SK-N-SH (cell line): Measurements from ENCODE around the gene C3orf52. TPM values are rescaled to one million over a fixed set of nuclear protein-coding genes. Genes with fewer than 3 reads are reported as not detected.

ENCODE experiments used
- CTCF ChIA-PET: fragments of 300-600, 350-600 bp; formaldehyde crosslinking; extraction: SDS; loops from one replicate; lab custom pipeline; 2021; lab: Yijun Ruan, JAX
- POLR2A ChIA-PET: fragments of 350-600 bp; sonication (Branson Sonifier 250); formaldehyde crosslinking; extraction: SDS; loops from one replicate; lab custom pipeline; 2020; ENCODE audit warnings: antibody characterized with exemption, inconsistent platforms; lab: Yijun Ruan, JAX
- DNase-seq: peaks from one replicate; pipeline ENCODE4 v3.0.0; 2012
- H2AFZ ChIP-seq: fragments of 200-600 bp; sonication (generic); 2 replicates; pipeline ENCODE4 v1.8.1; 2016; ENCODE audit warnings: antibody characterized with exemption, mild to moderate bottlenecking, low read depth
- H3F3A ChIP-seq: fragments of 200-600 bp; sonication (generic); replicated peaks from 2 replicates; pipeline ENCODE3; 2016; ENCODE audit warnings: antibody characterized with exemption, mild to moderate bottlenecking; ENCODE audit not compliant: insufficient read depth
- H3K27ac ChIP-seq, 2 experiments: fragments of 200-500 bp in 1 of 2; fragments of 200-600 bp in 1 of 2; sonication (Bioruptor generic) in 1 of 2; sonication (generic), shearing (Covaris generic) in 1 of 2; 2 replicates each; pipeline versions ENCODE4 v1.5.1 to v1.6.1; 2014 to 2016; ENCODE audit warnings: low read depth in 2 of 2, inconsistent platforms in 1 of 2, low read length in 1 of 2, mild to moderate bottlenecking in 1 of 2, mixed read lengths in 1 of 2
- H3K27me3 ChIP-seq: fragments of 200-600 bp; sonication (generic), shearing (Covaris generic); 2 replicates; pipeline ENCODE4 v1.6.1; 2016; ENCODE audit warnings: mixed run types; ENCODE audit not compliant: insufficient read depth
- H3K36me3 ChIP-seq, 2 experiments: fragments of 200-500 bp in 1 of 2; fragments of 200-600 bp in 1 of 2; sonication (Bioruptor generic) in 1 of 2; sonication (generic) in 1 of 2; replicated peaks in 1 of 2; 2 replicates each; pipeline versions ENCODE3 to v1.5.1; 2014 to 2016; ENCODE audit warnings: low read length in 1 of 2, mild to moderate bottlenecking in 1 of 2; ENCODE audit not compliant: insufficient read depth in 2 of 2, control insufficient read depth in 1 of 2
- H3K4me1 ChIP-seq, 2 experiments: fragments of 200-500 bp in 1 of 2; fragments of 200-600 bp in 1 of 2; sonication (Bioruptor generic) in 1 of 2; sonication (generic), shearing (Covaris generic) in 1 of 2; 2 replicates each; pipeline versions ENCODE4 v1.5.1 to v1.6.1; 2014 to 2016; ENCODE audit warnings: low read depth in 1 of 2, low read length in 1 of 2, mixed run types in 1 of 2; ENCODE audit not compliant: insufficient read depth in 2 of 2, control insufficient read depth in 1 of 2
- H3K4me2 ChIP-seq: fragments of 200-600 bp; sonication (generic), shearing (Covaris generic); 2 replicates; pipeline ENCODE4 v1.6.1; 2017; ENCODE audit warnings: mixed run types
- H3K4me3 ChIP-seq, 2 experiments: fragments of 200-500 bp in 1 of 2; fragments of 200-600 bp in 1 of 2; sonication (Bioruptor generic) in 1 of 2; sonication (generic), shearing (Covaris generic) in 1 of 2; 2 replicates each; pipeline versions ENCODE4 v1.5.1 to v1.8.1; 2014 to 2016; ENCODE audit warnings: low read depth in 2 of 2, inconsistent platforms in 1 of 2, low read length in 1 of 2, mild to moderate bottlenecking in 1 of 2, mixed read lengths in 1 of 2, moderate library complexity in 1 of 2
- H3K79me2 ChIP-seq: fragments of 200-600 bp; sonication (generic); 2 replicates; pipeline ENCODE4 v1.8.1; 2017; ENCODE audit warnings: mild to moderate bottlenecking; ENCODE audit not compliant: insufficient read depth
- H3K9ac ChIP-seq: fragments of 200-600 bp; sonication (generic); 2 replicates; pipeline ENCODE4 v1.6.1; 2017; ENCODE audit warnings: mixed run types
- H3K9me2 ChIP-seq: fragments of 200-600 bp; sonication (generic); 2 replicates; pipeline ENCODE4 v1.6.1; 2017; ENCODE audit warnings: mixed run types
- H3K9me3 ChIP-seq: fragments of 200-600 bp; sonication (generic); 2 replicates; pipeline ENCODE4 v1.6.1; 2017; ENCODE audit warnings: mixed run types, mild to moderate bottlenecking, moderate library complexity
- H4K20me1 ChIP-seq: fragments of 200-600 bp; sonication (generic); 2 replicates; pipeline ENCODE4 v1.6.1; 2017; ENCODE audit warnings: mild to moderate bottlenecking, mixed run types; ENCODE audit not compliant: insufficient read depth
- CHD2 ChIP-seq: fragments of 150-350 bp; IDR thresholded peaks from 2 replicates; pipeline ENCODE4 v1.6.1; 2018; ENCODE audit warnings: low read length; ENCODE audit not compliant: partially characterized antibody
- ELF1 ChIP-seq: IDR thresholded peaks from 2 replicates; pipeline ENCODE4 v1.4.0; 2012
- EP300 ChIP-seq, 2 experiments: IDR thresholded peaks; 2 replicates each; pipeline versions ENCODE4 v1.4.0 to v1.6.1; 2012; ENCODE audit warnings: borderline replicate concordance in 1 of 2, low read depth in 1 of 2, low read length in 1 of 2
- EZH2phosphoT487 ChIP-seq: fragments of 200-600 bp; sonication (generic); IDR thresholded peaks from 2 replicates; pipeline ENCODE4 v1.6.1; 2017; ENCODE audit warnings: low read depth, mixed run types, mild to moderate bottlenecking, antibody characterized with exemption, moderate library complexity, borderline replicate concordance
- FOXJ3 ChIP-seq: sonication (generic); formaldehyde crosslinking; IDR thresholded peaks from 2 replicates; pipeline ENCODE4 v1.5.1; 2020; ENCODE audit warnings: mild to moderate bottlenecking, missing genetic modification reagents
- FOXM1 ChIP-seq: IDR thresholded peaks from 2 replicates; pipeline ENCODE4 v1.4.0; 2012; ENCODE audit warnings: low read depth, mild to moderate bottlenecking
- GABPA ChIP-seq: IDR thresholded peaks from 2 replicates; pipeline ENCODE4 v1.4.0; 2012; ENCODE audit warnings: low read depth, mild to moderate bottlenecking
- GATA2 ChIP-seq: sonication (generic); formaldehyde crosslinking; IDR thresholded peaks from 2 replicates; pipeline ENCODE4 v1.5.0; 2020; ENCODE audit warnings: mild to moderate bottlenecking, missing genetic modification reagents
- IRF3 ChIP-seq: fragments of 150-350 bp; IDR thresholded peaks from 2 replicates; pipeline ENCODE4 v1.6.1; 2016; ENCODE audit warnings: mild to moderate bottlenecking, low read depth, low read length
- JUND ChIP-seq: IDR thresholded peaks from 2 replicates; pipeline ENCODE4 v1.4.0; 2012
- MAX ChIP-seq: IDR thresholded peaks from 2 replicates; pipeline ENCODE4 v1.4.0; 2012; ENCODE audit warnings: low read depth
- MEF2A ChIP-seq: IDR thresholded peaks from 2 replicates; pipeline ENCODE4 v1.4.0; 2012; ENCODE audit warnings: low read depth, borderline replicate concordance
- MXI1 ChIP-seq: IDR thresholded peaks from 2 replicates; pipeline ENCODE4 v1.6.1; 2012; ENCODE audit warnings: mild to moderate bottlenecking, low read depth, low read length, improper control_type of control experiment
- NFIC ChIP-seq: IDR thresholded peaks from 2 replicates; pipeline ENCODE4 v1.4.0; 2012; ENCODE audit warnings: borderline replicate concordance
- NRF1 ChIP-seq: IDR thresholded peaks from 2 replicates; pipeline ENCODE4 v1.6.1; 2012; ENCODE audit warnings: low read depth, mild to moderate bottlenecking, low read length
- PBX3 ChIP-seq: IDR thresholded peaks from 2 replicates; pipeline ENCODE4; 2012
- POLR2AphosphoS5 ChIP-seq: IDR thresholded peaks from 2 replicates; pipeline ENCODE4 v1.6.1; 2012; ENCODE audit warnings: low read depth, low read length
- RAD21 ChIP-seq: IDR thresholded peaks from 2 replicates; pipeline ENCODE4 v1.6.1; 2012; ENCODE audit warnings: mild to moderate bottlenecking, low read length
- RCOR1 ChIP-seq: fragments of 150-350 bp; IDR thresholded peaks from 2 replicates; pipeline ENCODE4 v1.6.1; 2017; ENCODE audit warnings: antibody characterized with exemption, low read length
- RFX5 ChIP-seq: IDR thresholded peaks from 2 replicates; pipeline ENCODE4 v1.6.1; 2012; ENCODE audit warnings: mild to moderate bottlenecking, improper control_type of control experiment, low read length
- RXRA ChIP-seq: IDR thresholded peaks from 2 replicates; pipeline ENCODE4 v1.4.0; 2012; ENCODE audit warnings: low read depth, mild to moderate bottlenecking, borderline replicate concordance
- SIN3A ChIP-seq: IDR thresholded peaks from 2 replicates; pipeline ENCODE4 v1.6.1; 2012; ENCODE audit warnings: low read depth, mild to moderate bottlenecking, low read length, moderate library complexity, borderline replicate concordance
- TAF1 ChIP-seq: IDR thresholded peaks from 2 replicates; pipeline ENCODE4 v1.6.1; 2012; ENCODE audit warnings: low read depth, mild to moderate bottlenecking, low read length, moderate library complexity, borderline replicate concordance
- TEAD4 ChIP-seq: IDR thresholded peaks from 2 replicates; pipeline ENCODE4 v1.4.0; 2012; ENCODE audit warnings: mild to moderate bottlenecking, borderline replicate concordance; ENCODE audit not compliant: insufficient read depth
- USF1 ChIP-seq: IDR thresholded peaks from 2 replicates; pipeline ENCODE4 v1.4.0; 2012; ENCODE audit warnings: low read depth, borderline replicate concordance
- USF2 ChIP-seq: fragments of 150-350 bp; IDR thresholded peaks from 2 replicates; pipeline ENCODE4 v1.6.1; 2017; ENCODE audit warnings: antibody characterized with exemption, low read length, low read depth, borderline replicate concordance
- ZBTB33 ChIP-seq: IDR thresholded peaks from 2 replicates; pipeline ENCODE4 v1.4.0; 2012; ENCODE audit warnings: low read depth, borderline replicate concordance
- WGBS: methylation state at CpG from one replicate; pipeline ENCODE4 v1.1.6; 2017; ENCODE audit warnings: low lambda C conversion rate; 5-methylcytosine and 5-hydroxymethylcytosine counted together
- polyA plus RNA-seq, 3 experiments: library from polyadenylated mRNA; depleted of rRNA; stranded (reverse); fragments of >200 nt; gene quantifications; 2 replicates each; pipeline ENCODE4 v1.2.3, GENCODE V29; 2012

C3orf52 gene
- polyA plus RNA-seq, 1 of the 3 experiments (the other 2 are of a cell fraction) = 5.4 TPM

- Histone ChIP-seq H3K27me3 (no peaks in the 10 kb centered on the region), H3K36me3 (no peaks in the 10 kb centered on the region), H4K20me1 (no peaks in the 10 kb centered on the region), H3K4me3 (peak overlapping the region; percentile 5 to 7; a peak in 2 of 4 replicates), H3K79me2 (no peaks in the 10 kb centered on the region), H3K9me3 (no peaks in the 10 kb centered on the region), H3K4me2 (peak overlapping the region; percentile 73), H2AFZ (peak overlapping the region; percentile 36), H3K4me1 (peaks cover 2 to 9% of the 10 kb centered on the region in 2 experiments; a peak in 3 of 4 replicates), H3K9me2 (no peaks in the 10 kb centered on the region), H3K9ac (peak overlapping the region; percentile 55; the same call in 1 of the 2 replicates), H3F3A (peaks cover 4% of the 10 kb centered on the region), H3K27ac (peak overlapping the region; percentile 67 to 69; a peak in 3 of 4 replicates)
- no peak for DNase-seq
- 31% methylated on average over 6 of the region's 6 CpGs for WGBS
- ChIA-PET CTCF (interaction anchor here (0.6 kb wide), 1 partner anchor 35 kb away, joined by 3 read pairs; no protein-coding TSS in a partner anchor), POLR2A (no interaction called here)
- peak in 1 of 2 experiments; percentile 64; a peak in 2 of 4 replicates for TF ChIP-seq EP300 (IDR thresholded peaks at IDR 0.05; ENCODE audit: borderline replicate concordance in 1 of 2, low read depth in 1 of 2, low read length in 1 of 2)
- TF ChIP-seq MAX = peak; percentile 90
- no peak for TF ChIP-seq RFX5
- TF ChIP-seq SIN3A = peak; percentile 73; the same call in 1 of the 2 replicates
- peak; percentile 36; the same call in 1 of the 2 replicates for TF ChIP-seq NFIC
- peak; percentile 52 for TF ChIP-seq PBX3
- no peak for TF ChIP-seq ZBTB33
- TF ChIP-seq GABPA = no peak
- TF ChIP-seq NRF1 = no peak
- TF ChIP-seq MEF2A = no peak
- TF ChIP-seq POLR2AphosphoS5 = no peak
- TF ChIP-seq ELF1 = no peak
- TF ChIP-seq RAD21 = no peak
- TF ChIP-seq RXRA = peak; percentile 10; the same call in 1 of the 2 replicates
- peak; percentile 79 for TF ChIP-seq JUND
- TF ChIP-seq MXI1 = no peak
- TF ChIP-seq CHD2 = no peak
- no peak for TF ChIP-seq USF2
- TF ChIP-seq USF1 = no peak
- no peak for TF ChIP-seq TAF1
- TF ChIP-seq RCOR1 = no peak
- TF ChIP-seq TEAD4 = 0 out of 2 replicates have a peak, but pooled peaks have one; percentile 37
- TF ChIP-seq GATA2 (CRISPR knock-in tag) = no peak
- TF ChIP-seq IRF3 = no peak
- TF ChIP-seq FOXJ3 = no peak
- TF ChIP-seq EZH2phosphoT487 = no peak
- no peak for TF ChIP-seq FOXM1
These were observed 11.3 kb upstream of the C3orf52 start for GRCh38 chr3:112074616-112075497.
